Caco-2 (cell line): Measurements from ENCODE around the gene PAGE4. TPM values are rescaled to one million over a fixed set of nuclear protein-coding genes. Genes with fewer than 3 reads are reported as not detected.

Source experiments
- BruUV-seq: library from RNA; stranded (reverse); fragments of 400-500 nt; replicated peaks from 2 replicates; lab custom pipeline; 2021; lab: Mats Ljungman, UMichigan
- CTCF ChIA-PET: fragments of 300-600 bp; sonication (Branson Sonifier 250); formaldehyde crosslinking; loops from one replicate; lab custom pipeline; 2022; ENCODE audit warnings: antibody characterized with exemption; lab: Charles Lee
- POLR2A ChIA-PET: fragments of 300-600 bp; sonication (Branson Sonifier 250); formaldehyde crosslinking; loops from one replicate; lab custom pipeline; 2022; ENCODE audit warnings: antibody characterized with exemption; lab: Charles Lee
- DNase-seq, 2 experiments: peaks; one replicate each; pipeline versions ENCODE4 v3.0.0 to v3.0.0-alpha.2; 2020 to 2022
- H3K27me3 ChIP-seq: replicated peaks from 2 replicates; pipeline ENCODE4 v1.6.0; 2011; ENCODE audit warnings: low read length; ENCODE audit not compliant: control insufficient read depth, insufficient read depth
- H3K36me3 ChIP-seq: 2 replicates; pipeline ENCODE4 v1.5.1; 2011; ENCODE audit warnings: low read length; ENCODE audit not compliant: control insufficient read depth, insufficient read depth
- H3K4me1 ChIP-seq: fragments of 250-450 bp; sonication (Bioruptor Pico); 2 replicates; pipeline ENCODE4 v1.5.1; 2020; ENCODE audit warnings: mild to moderate bottlenecking
- H3K4me3 ChIP-seq: 2 replicates; pipeline ENCODE4 v1.5.1; 2011; ENCODE audit warnings: low read depth, mild to moderate bottlenecking, control low read depth, low read length
- H3K9me3 ChIP-seq: fragments of 250-450 bp; sonication (Bioruptor Pico); 2 replicates; pipeline ENCODE4 v1.5.1; 2020; ENCODE audit warnings: mild to moderate bottlenecking, moderate library complexity
- H3K27ac Mint-ChIP-seq: one replicate; pipeline ENCODE4 v1.8.0; 2022; ENCODE audit warnings: mixed read lengths; ENCODE audit not compliant: unreplicated experiment
- H3K27me3 Mint-ChIP-seq: one replicate; pipeline ENCODE4 v1.8.0; 2022; ENCODE audit warnings: mixed read lengths; ENCODE audit not compliant: insufficient read depth, unreplicated experiment
- H3K36me3 Mint-ChIP-seq: one replicate; pipeline ENCODE4 v1.8.0; 2022; ENCODE audit warnings: mild to moderate bottlenecking, mixed read lengths; ENCODE audit not compliant: insufficient read depth, unreplicated experiment
- H3K4me1 Mint-ChIP-seq: one replicate; pipeline ENCODE4 v1.8.0; 2022; ENCODE audit warnings: low read depth, mixed read lengths; ENCODE audit not compliant: unreplicated experiment
- H3K4me3 Mint-ChIP-seq: one replicate; pipeline ENCODE4 v1.8.0; 2022; ENCODE audit warnings: mild to moderate bottlenecking, moderate library complexity, mixed read lengths; ENCODE audit not compliant: unreplicated experiment
- H3K9me3 Mint-ChIP-seq: one replicate; pipeline ENCODE4 v1.8.0; 2022; ENCODE audit warnings: mixed read lengths; ENCODE audit not compliant: unreplicated experiment
- intact Hi-C: fragments of 100-400 bp; cut with micrococcal nuclease; formaldehyde crosslinking; loops from one replicate; pipeline ENCODE4 v1.10.0; 2022; ENCODE audit not compliant: unreplicated experiment
- total RNA-seq: library from RNA; stranded (reverse); gene quantifications from 2 replicates; pipeline ENCODE4 v1.2.3, GENCODE V29; 2022
- TF ChIP-seq, protein P1 (sequence below), 2 experiments: fragments of 200-600 bp in 1 of 2; IDR thresholded peaks; 1 replicate in 1 of 2; 2 replicates in 1 of 2; pipeline versions ENCODE4 v1.5.1 to v1.8.0; 2011 to 2022; ENCODE audit warnings: antibody characterized with exemption in 1 of 2, control low read depth in 1 of 2, inconsistent platforms in 1 of 2, low read depth in 1 of 2, low read length in 1 of 2, mild to moderate bottlenecking in 1 of 2, moderate library complexity in 1 of 2; ENCODE audit not compliant: insufficient read depth in 1 of 2, severe bottlenecking in 1 of 2, unreplicated experiment in 1 of 2

The PAGE4 gene
- total RNA-seq, 1 experiment from 2014 or later = 31.2 TPM

GRCh38 chrX:49877397-49878101 is 48.4 kb downstream of the PAGE4 start:
- intact Hi-C loops = loop anchor here (1.0 to 2.0 kb wide), 4 partner anchors 17 to 117 kb away; partner anchors contain the start of gene CLCN5
- no peaks in the 10 kb centered on the region for H3K9me3 Mint-ChIP-seq
- H3K27me3 Mint-ChIP-seq = no peaks in the 10 kb centered on the region
- H3K4me3 Mint-ChIP-seq = peak overlapping the region; percentile 35
- no TSS peak for BruUV-seq
- peak; percentile 39 to 58 for DNase-seq
- peaks cover 8% of the 10 kb centered on the region for H3K4me1 Mint-ChIP-seq
- Histone ChIP-seq H3K4me1 (peaks cover 33% of the 10 kb centered on the region), H3K36me3 (no peaks in the 10 kb centered on the region; the same call in 1 of the 2 replicates), H3K27me3 (no peaks in the 10 kb centered on the region), H3K4me3 (no peak overlapping the region), H3K9me3 (no peaks in the 10 kb centered on the region)
- TF ChIP-seq, protein P1, sequence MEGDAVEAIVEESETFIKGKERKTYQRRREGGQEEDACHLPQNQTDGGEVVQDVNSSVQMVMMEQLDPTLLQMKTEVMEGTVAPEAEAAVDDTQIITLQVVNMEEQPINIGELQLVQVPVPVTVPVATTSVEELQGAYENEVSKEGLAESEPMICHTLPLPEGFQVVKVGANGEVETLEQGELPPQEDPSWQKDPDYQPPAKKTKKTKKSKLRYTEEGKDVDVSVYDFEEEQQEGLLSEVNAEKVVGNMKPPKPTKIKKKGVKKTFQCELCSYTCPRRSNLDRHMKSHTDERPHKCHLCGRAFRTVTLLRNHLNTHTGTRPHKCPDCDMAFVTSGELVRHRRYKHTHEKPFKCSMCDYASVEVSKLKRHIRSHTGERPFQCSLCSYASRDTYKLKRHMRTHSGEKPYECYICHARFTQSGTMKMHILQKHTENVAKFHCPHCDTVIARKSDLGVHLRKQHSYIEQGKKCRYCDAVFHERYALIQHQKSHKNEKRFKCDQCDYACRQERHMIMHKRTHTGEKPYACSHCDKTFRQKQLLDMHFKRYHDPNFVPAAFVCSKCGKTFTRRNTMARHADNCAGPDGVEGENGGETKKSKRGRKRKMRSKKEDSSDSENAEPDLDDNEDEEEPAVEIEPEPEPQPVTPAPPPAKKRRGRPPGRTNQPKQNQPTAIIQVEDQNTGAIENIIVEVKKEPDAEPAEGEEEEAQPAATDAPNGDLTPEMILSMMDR (IDR thresholded peaks at IDR 0.05; ENCODE audit: insufficient read depth in 1 of 2, low read depth in 1 of 2, low read length in 1 of 2, severe bottlenecking in 1 of 2, unreplicated experiment in 1 of 2) = no peak
- H3K27ac Mint-ChIP-seq = peak overlapping the region; percentile 64
- peaks cover 6% of the 10 kb centered on the region for H3K36me3 Mint-ChIP-seq
- ChIA-PET POLR2A (no interaction called here), CTCF (interaction anchor here (0.6 to 2.5 kb wide), 5 partner anchors 19 to 116 kb away, joined by 3 to 18 read pairs (median 3); partner anchors contain the start of gene CLCN5)

DNA sequence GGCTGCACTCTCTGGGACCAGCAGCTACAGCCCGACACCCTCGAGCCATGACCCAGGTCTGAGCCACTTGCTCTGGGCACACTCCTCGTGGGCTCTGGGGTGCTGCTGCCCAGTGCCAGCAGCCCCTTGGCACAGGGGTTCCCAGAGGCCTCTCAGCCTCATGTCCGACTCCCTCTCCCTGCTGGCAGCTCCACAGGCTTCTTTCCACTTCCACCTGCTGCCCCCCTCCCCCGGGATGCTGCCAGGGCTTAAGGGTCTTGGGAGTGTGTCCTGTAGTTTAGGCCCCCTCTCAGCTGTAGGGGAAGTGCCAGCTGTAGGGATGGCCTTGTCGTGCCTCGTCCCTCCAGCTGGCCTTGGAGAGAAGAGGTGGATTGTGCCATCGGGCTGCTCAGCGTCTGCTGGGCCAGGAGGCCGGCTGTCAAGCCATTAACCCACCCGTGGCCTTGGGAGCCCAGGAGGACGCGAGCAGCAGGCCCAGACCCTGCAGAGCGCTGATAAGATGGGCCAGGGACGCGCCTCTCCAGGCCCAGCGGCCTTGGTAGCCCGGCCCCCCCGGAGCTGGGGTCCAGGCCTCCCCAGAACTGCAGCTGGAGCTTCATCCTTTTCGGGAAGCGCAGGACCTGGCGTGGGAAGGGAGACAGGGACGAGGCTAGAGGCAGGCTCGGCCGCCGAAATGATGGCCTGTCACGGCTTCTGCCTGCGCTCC is 49.2 kb downstream of the PAGE4 start:
- Histone ChIP-seq H3K9me3 (no peaks in the 10 kb centered on the region), H3K27me3 (no peaks in the 10 kb centered on the region), H3K4me1 (peaks cover 33% of the 10 kb centered on the region), H3K4me3 (peak overlapping the region; percentile 73; the same call in 1 of the 2 replicates), H3K36me3 (no peaks in the 10 kb centered on the region; the same call in 1 of the 2 replicates)
- DNase-seq = no peak
- intact Hi-C loops = loop anchor here (2.0 kb wide), 1 partner anchor 45 kb away; the partner anchor contains the start of gene CLCN5
- TF ChIP-seq, protein P1 (IDR thresholded peaks at IDR 0.05; ENCODE audit: insufficient read depth in 1 of 2, low read depth in 1 of 2, low read length in 1 of 2, severe bottlenecking in 1 of 2, unreplicated experiment in 1 of 2) = no peak
- H3K4me1 Mint-ChIP-seq = peaks cover 8% of the 10 kb centered on the region
- no peaks in the 10 kb centered on the region for H3K27me3 Mint-ChIP-seq
- TSS peak; percentile 43 for BruUV-seq
- peaks cover 6% of the 10 kb centered on the region for H3K36me3 Mint-ChIP-seq
- peak overlapping the region; percentile 66 for H3K27ac Mint-ChIP-seq
- H3K4me3 Mint-ChIP-seq = peak overlapping the region; percentile 84
- POLR2A ChIA-PET = no interaction called here
- H3K9me3 Mint-ChIP-seq = no peaks in the 10 kb centered on the region
- CTCF ChIA-PET = interaction anchor here (0.6 to 2.5 kb wide), 3 partner anchors 18 to 39 kb away, joined by 3 to 18 read pairs (median 17); no protein-coding TSS in a partner anchor
